Measurements from ENCODE around the gene CKAP2.
A peak's percentile ranks its signal among the peaks of the same experiment; 100 is the strongest.
"Not testable (repeated sequence)": the region's sequence is repeated elsewhere in the genome, so short reads cannot be mapped to it uniquely, and the experiment has no call there.

CKAP2 gene, protein sequence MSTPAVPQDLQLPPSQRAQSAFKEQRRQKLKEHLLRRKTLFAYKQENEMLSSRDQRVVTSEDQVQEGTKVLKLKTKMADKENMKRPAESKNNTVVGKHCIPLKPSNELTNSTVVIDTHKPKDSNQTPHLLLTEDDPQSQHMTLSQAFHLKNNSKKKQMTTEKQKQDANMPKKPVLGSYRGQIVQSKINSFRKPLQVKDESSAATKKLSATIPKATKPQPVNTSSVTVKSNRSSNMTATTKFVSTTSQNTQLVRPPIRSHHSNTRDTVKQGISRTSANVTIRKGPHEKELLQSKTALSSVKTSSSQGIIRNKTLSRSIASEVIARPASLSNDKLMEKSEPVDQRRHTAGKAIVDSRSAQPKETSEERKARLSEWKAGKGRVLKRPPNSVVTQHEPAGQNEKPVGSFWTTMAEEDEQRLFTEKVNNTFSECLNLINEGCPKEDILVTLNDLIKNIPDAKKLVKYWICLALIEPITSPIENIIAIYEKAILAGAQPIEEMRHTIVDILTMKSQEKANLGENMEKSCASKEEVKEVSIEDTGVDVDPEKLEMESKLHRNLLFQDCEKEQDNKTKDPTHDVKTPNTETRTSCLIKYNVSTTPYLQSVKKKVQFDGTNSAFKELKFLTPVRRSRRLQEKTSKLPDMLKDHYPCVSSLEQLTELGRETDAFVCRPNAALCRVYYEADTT

DNA sequence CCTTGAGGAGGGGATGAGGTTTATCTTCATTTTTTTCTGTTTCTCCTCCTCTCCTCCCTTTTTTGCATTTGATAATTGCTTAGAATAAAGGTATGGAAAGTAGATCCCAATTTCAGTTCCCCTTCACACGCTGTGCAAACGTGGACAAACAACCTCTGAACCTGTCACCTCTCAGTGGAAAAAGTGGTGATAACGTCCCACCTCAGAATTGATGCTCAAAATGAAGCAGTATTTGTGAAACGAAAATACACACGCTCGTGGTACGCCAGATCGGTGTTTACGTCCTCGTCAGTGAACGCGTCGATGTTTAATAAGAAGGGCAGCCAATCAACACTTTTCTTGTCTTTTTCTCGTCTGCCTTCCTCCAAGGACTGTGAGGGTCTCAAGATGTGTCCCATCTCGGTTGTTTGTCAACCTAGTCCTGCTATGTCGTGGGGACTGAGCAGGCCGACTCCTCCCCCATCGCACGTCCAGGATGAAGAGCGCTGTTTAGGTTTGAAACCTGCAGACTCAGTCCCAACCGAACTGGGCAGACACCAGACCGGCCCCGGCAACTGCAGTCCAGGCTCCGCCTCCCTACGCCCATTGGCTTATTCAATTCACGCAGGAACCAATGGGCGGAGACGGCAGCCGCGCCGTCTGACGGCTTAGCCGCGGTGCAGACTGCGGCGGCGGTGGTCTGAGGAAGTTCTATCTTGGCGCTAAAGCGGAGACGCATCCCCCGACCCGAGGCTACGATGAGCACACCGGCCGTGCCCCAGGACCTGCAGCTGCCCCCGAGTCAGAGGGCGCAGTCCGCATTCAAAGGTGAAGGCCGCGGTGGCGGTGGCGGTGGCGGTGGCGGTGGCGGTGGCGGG is at the start of gene CKAP2:
CKAP2 (plus strand) TSS at position 659 of the 857 bp plus-strand sequence; CDS start at position 738, 79 bp downstream.
- Histone ChIP-seq H3K4me2 (peak within 1 kb of the TSS; percentile 81), H3K4me1 (peaks cover 51% of the 10 kb centered on the region), H3K36me3 (peaks cover 32% of the 10 kb centered on the region), H3K27me3 (no peaks in the 10 kb centered on the region), H3K27ac (peak within 1 kb of the TSS; percentile 92), H4K20me1 (peaks cover 32% of the 10 kb centered on the region), H3K4me3 (peak within 1 kb of the TSS; percentile 79), H3K9me3 (no peaks in the 10 kb centered on the region), H3K9ac (peak within 1 kb of the TSS; percentile 87)
- TF ChIP-seq Cebpa-rat (IDR thresholded peaks at IDR 0.05) = no peak

DNA sequence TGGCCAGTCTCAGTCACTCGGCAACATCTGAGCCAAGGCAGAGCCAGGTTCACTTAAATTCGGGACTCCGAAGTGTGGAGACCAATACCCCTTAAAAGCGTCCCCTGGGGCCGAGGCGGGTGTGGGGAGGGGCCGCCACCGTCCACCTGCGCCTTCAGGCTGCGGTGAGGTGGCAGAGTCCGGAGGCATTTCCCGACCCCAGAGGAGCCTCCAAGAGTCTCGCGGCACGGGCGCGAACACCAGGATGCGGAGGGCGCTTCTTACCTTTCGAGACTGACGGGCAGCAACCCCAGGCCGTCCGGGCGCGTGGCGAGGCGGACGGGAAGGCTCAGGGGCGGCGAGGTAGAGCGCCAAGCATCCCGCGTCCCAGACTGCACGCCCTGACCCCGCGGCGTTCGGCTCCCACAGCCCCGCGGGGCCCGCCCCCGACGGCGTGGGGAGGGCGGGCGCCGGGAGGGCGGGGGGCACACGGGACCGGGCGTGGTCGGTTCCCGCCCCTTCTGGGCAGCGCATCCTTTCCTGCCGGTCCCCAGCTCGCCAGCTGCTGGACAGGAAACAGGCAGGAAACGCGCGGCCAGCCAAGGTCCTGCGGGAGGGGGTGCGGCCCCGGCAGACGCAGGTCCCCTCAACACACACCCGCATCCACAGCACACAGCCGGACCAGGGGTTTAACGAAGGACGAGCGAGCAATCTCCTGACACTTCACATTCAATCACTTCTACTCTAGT is 49.3 kb upstream of the CKAP2 start, which contains the start of gene THSD1:
THSD1 (minus strand) TSS at position 406 of the 728 bp plus-strand sequence. CDS start 3,572 bp downstream, outside the sequence.
- H3K4me1 ChIP-seq = peaks cover 49% of the 10 kb centered on the region
- H3K27ac ChIP-seq = 0 out of 2 replicates have a peak within 1 kb of the TSS, but pooled peaks have one; percentile 27
- H3K4me3 ChIP-seq = peak within 1 kb of the TSS; percentile 67
- peak within 1 kb of the TSS; percentile 98 for H3K4me2 ChIP-seq
- TF ChIP-seq Cebpa-rat (IDR thresholded peaks at IDR 0.05) = no peak
- no peaks in the 10 kb centered on the region for H4K20me1 ChIP-seq
- peaks cover 13% of the 10 kb centered on the region; the same call in 1 of the 2 replicates for H3K9me3 ChIP-seq
- H3K9ac ChIP-seq = peak within 1 kb of the TSS; percentile 62
- H3K27me3 ChIP-seq = peaks cover 28% of the 10 kb centered on the region
- peaks cover 33% of the 10 kb centered on the region for H3K36me3 ChIP-seq

DNA sequence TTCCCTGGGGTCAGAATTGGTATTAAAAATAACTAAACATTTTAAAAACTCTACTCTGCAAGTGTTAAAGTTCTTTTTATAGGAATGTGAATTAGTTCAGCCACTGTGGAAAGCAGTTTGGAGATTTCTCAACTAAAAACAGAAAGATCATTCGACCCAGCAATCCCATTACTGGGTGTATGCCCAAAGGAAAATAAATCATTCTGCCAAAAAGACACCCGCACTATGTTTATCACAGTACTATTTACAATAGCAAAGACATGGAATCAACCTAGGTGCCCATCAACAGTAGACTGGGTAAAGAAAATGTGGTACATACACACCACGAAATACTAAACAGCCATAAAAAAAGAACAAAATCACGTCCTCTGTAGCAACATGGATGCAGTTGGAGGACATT is 48.6 kb upstream of the CKAP2 start:
- Histone ChIP-seq H3K4me3 (peak overlapping the region; percentile 67; the same call in 1 of the 2 replicates), H4K20me1 (no peaks in the 10 kb centered on the region), H3K9ac (no peak overlapping the region), H3K27me3 (peaks cover 28% of the 10 kb centered on the region), H3K27ac (no peak overlapping the region), H3K4me2 (peak overlapping the region; percentile 98), H3K36me3 (peaks cover 37% of the 10 kb centered on the region), H3K9me3 (peaks cover 13% of the 10 kb centered on the region; the same call in 1 of the 2 replicates), H3K4me1 (peaks cover 47% of the 10 kb centered on the region)
- no peak for TF ChIP-seq Cebpa-rat (IDR thresholded peaks at IDR 0.05)

DNA sequence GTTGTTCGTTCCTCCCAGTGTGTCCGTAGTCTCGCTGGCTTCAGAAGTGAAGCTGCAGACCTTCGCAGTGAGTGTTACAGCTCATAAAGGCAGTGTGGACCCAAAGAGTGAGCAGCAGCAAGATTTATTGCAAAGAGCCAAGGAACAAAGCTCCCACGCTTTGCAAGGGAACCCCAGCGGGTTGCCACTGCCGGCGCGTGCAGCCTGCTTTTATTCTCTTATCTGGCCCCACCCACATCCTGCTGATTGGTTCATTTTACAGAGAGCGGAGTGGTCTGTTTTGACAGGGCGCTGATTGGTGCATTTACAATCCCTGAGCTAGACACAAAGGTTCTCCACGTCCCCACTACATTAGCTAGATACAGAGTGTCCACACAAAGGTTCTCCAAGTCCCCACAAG is 47.8 kb upstream of the CKAP2 start:
- not testable (repeated sequence) for H3K9ac ChIP-seq, H3K4me3 ChIP-seq, H3K27ac ChIP-seq, H4K20me1 ChIP-seq, H3K4me2 ChIP-seq
- peaks cover 39% of the 10 kb centered on the region for H3K4me1 ChIP-seq
- H3K36me3 ChIP-seq = peaks cover 45% of the 10 kb centered on the region
- H3K27me3 ChIP-seq = peaks cover 28% of the 10 kb centered on the region
- peaks cover 13% of the 10 kb centered on the region; the same call in 1 of the 2 replicates for H3K9me3 ChIP-seq

DNA sequence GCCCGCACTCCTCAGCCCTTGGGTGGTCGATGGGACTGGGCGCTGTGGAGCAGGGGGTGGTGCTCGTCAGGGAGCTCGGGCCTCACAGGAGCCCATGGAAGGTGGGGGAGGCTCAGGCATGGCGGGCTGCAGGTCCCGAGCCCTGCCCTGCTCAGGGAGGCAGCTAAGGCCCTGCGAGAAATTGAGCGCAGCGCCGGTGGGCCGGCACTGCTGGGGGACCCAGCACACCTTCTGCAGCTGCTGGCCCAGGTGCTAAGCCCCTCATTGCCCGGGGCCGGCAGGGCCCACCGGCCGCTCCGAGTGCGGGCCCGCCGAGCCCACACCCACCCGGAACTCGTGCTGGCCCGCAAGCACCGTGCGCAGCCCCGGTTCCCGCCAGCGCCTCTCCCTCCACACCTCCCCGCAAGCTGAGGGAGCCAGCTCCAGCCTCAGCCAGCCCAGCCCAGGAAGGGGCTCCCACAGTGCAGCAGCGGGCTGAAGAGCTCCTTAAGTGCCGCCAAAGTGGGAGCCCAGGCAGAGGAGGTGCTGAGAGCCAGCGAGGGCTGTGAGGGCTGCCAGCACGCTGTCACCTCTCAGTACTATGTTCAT is 47.1 kb upstream of the CKAP2 start:
- H4K20me1 ChIP-seq, H3K27ac ChIP-seq, H3K4me3 ChIP-seq, H3K9ac ChIP-seq, H3K4me2 ChIP-seq: not testable (repeated sequence)
- Histone ChIP-seq H3K27me3 (peaks cover 28% of the 10 kb centered on the region), H3K36me3 (peaks cover 47% of the 10 kb centered on the region), H3K4me1 (peaks cover 32% of the 10 kb centered on the region), H3K9me3 (peaks cover 13% of the 10 kb centered on the region; the same call in 1 of the 2 replicates)

DNA sequence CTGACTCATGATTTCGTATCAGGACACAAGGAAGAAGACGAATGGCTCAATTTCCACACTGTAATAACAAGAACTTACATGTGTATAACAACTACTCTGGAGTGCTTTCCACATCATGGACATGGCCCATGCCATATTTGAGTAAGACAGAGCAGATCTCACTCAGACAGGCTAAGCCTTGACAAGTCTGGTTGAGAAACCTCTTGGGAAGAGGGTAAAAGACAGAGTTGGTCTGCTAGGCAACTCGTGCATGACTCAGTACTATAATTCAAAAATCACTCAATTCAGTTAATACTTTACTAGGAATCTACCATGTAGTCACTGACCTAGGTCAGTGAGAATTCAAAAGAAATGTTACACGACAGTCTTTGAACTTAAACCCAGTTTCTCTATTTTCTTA is 43.6 kb upstream of the CKAP2 start:
- Histone ChIP-seq H3K36me3 (peaks cover 75% of the 10 kb centered on the region), H3K9ac (no peak overlapping the region), H3K4me2 (no peak overlapping the region), H3K4me1 (no peaks in the 10 kb centered on the region), H4K20me1 (no peaks in the 10 kb centered on the region), H3K9me3 (peaks cover 13% of the 10 kb centered on the region; the same call in 1 of the 2 replicates), H3K4me3 (no peak overlapping the region), H3K27me3 (peaks cover 11% of the 10 kb centered on the region; the same call in 1 of the 2 replicates), H3K27ac (no peak overlapping the region)
- no peak for TF ChIP-seq Cebpa-rat (IDR thresholded peaks at IDR 0.05)

DNA sequence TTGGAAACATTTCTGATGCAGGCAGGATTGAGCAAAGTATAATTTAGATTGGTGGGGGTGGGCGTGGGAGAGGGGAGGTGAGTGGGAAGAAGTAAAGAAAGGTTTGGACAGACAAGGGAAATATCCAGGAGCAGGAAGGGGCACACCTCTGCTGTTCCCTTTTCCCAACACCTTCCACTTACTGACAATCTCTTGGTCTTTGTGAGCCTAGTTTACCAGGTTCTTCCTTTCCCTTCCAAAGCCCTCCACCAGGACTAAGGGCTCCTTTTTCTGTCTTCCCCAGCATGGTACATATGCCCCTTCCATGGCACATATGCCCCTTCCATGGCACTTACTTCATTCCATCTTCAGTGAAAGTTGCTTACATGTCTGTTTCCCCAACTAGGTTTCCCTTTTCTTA is 43.1 kb upstream of the CKAP2 start:
- no peaks in the 10 kb centered on the region for H4K20me1 ChIP-seq
- H3K9ac ChIP-seq = no peak overlapping the region
- no peak overlapping the region for H3K27ac ChIP-seq
- TF ChIP-seq Cebpa-rat (IDR thresholded peaks at IDR 0.05) = no peak
- 0 out of 2 replicates have a peak, but pooled peaks cover 6% of the 10 kb centered on the region for H3K27me3 ChIP-seq
- peaks cover 13% of the 10 kb centered on the region; the same call in 1 of the 2 replicates for H3K9me3 ChIP-seq
- H3K4me2 ChIP-seq = no peak overlapping the region
- peaks cover 78% of the 10 kb centered on the region for H3K36me3 ChIP-seq
- H3K4me3 ChIP-seq = no peak overlapping the region
- H3K4me1 ChIP-seq = 0 out of 2 replicates have a peak, but pooled peaks cover 4% of the 10 kb centered on the region

DNA sequence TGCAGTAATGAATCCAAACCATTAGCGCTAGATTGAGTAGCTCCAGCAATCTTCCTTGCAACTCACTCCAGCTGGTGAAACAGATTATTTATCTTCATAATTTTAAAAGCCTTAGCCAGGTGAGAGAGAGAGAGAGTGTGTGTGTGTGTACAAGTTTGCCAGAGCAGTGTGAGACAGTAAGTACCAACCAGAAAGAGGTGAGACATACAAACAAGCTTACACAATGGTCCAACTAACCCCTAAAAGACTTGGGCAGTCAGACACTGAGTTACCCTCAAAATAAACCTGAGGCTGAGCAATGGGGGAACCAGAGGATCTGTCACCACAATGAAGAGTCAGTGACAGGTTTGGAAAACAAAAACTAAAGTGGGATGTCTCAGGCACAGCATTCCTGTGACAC is 41.2 kb upstream of the CKAP2 start:
- Histone ChIP-seq H4K20me1 (no peaks in the 10 kb centered on the region), H3K27ac (no peak overlapping the region), H3K36me3 (peaks cover 80% of the 10 kb centered on the region), H3K9me3 (no peaks in the 10 kb centered on the region), H3K4me3 (no peak overlapping the region), H3K27me3 (no peaks in the 10 kb centered on the region), H3K9ac (no peak overlapping the region), H3K4me2 (no peak overlapping the region), H3K4me1 (0 out of 2 replicates have a peak, but pooled peaks cover 4% of the 10 kb centered on the region)
- TF ChIP-seq Cebpa-rat (IDR thresholded peaks at IDR 0.05) = no peak

Data from BLaER1 (cell line).